Peyer's patch (tissue), 4 donors: ENCODE measurements around the gene FAM177B. TPM values are rescaled to one million over a fixed set of nuclear protein-coding genes. Genes with fewer than 3 reads are reported as not detected.

Source experiments
- DNase-seq, 3 donors: peaks; one replicate each; pipeline ENCODE4 v3.0.0-alpha.2; 2017 to 2019
- H3K27ac ChIP-seq, 4 donors: fragments of 200-600 bp; sonication (generic); one replicate each; pipeline ENCODE4 v1.5.1; 2016 to 2019
- H3K27me3 ChIP-seq, 2 donors: fragments of 200-600 bp; sonication (generic); one replicate each; pipeline ENCODE4 v1.5.1; 2019
- H3K36me3 ChIP-seq, 3 donors: fragments of 200-600 bp; sonication (generic); one replicate each; pipeline ENCODE4 v1.5.1; 2016 to 2019
- H3K4me1 ChIP-seq, 4 donors: fragments of 200-600 bp; sonication (generic); one replicate each; pipeline ENCODE4 v1.5.1; 2016 to 2019
- H3K4me3 ChIP-seq, 4 donors: fragments of 200-600 bp; sonication (generic); 1 replicate in 3 of 4; 2 replicates in 1 of 4; pipeline ENCODE4 v1.5.1; 2016 to 2019; ENCODE audit warnings: mild to moderate bottlenecking in 1 of 4
- H3K9me3 ChIP-seq, 4 donors: fragments of 200-600 bp; sonication (generic); one replicate each; pipeline ENCODE4 v1.5.1; 2016 to 2019; ENCODE audit warnings: mild to moderate bottlenecking in 1 of 4
- CTCF ChIP-seq, 6 experiments: fragments of 450-650 bp in 4 of 6; fragments of 200-600 bp in 2 of 6; sonication (generic) in 1 of 6; IDR thresholded peaks; one replicate each; pipeline ENCODE4 v1.5.1; 2017 to 2019; ENCODE audit warnings: antibody characterized with exemption in 6 of 6, mild to moderate bottlenecking in 3 of 6, moderate library complexity in 1 of 6
- POLR2A ChIP-seq, 2 donors: fragments of 450-650 bp; IDR thresholded peaks; one replicate each; pipeline ENCODE4 v1.5.1; 2017; ENCODE audit warnings: antibody characterized with exemption in 2 of 2, mild to moderate bottlenecking in 2 of 2, moderate library complexity in 2 of 2
- total RNA-seq, 4 donors: library from RNA; depleted of rRNA; stranded (reverse); fragments of >200 nt; gene quantifications; one replicate each; pipeline ENCODE4 v1.1.0, GENCODE V29; 2016

The FAM177B gene
- total RNA-seq, 4 donors from 2014 or later: 14.9 to 40.4 (median 19.6) TPM

DNA sequence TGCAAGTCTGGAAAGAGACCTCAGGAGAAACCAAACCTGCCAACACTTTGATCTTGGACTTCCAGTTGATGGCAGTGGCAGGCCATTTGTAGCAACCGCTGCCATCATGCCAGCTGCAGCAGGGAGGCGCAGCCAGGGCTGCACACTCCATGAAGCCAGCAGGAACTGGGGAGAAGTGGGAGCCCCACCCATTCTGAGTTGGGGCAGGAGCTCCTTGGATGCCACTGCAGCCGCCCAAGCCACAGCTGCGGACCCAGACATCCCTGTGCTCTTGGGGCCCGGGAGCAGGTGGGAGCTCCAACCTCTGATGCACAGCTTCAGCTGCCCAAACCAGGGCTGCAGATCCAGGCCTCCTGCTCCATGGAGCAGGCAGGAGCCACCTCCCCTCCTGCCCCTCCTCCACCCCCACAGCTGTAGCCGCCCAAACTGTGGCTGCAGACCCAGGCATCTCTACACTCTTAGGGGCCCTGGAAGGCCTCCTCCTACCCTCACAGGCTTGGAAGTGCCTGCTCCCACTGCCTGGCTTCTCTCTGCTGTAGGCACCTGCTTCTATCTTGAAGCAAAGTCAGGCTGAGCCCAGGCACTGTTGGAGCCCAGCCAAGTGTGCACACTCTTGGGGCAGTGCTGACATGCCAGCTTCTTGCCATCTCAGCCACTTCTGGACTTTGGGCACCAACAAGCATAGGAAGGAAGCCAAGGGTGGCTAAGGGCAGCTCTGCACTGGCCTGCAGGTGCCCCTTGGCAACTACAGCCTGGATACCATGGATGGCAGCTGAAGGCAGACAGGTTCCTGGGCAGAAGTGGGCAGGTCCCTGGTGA lies 57.9 kb downstream of the FAM177B start:
- Histone ChIP-seq H3K27ac (no peak overlapping the region), H3K27me3 (no peaks in the 10 kb centered on the region), H3K9me3 (no peaks in the 10 kb centered on the region), H3K36me3 (no peaks in the 10 kb centered on the region), H3K4me3 (no peak overlapping the region), H3K4me1 (peaks cover 0 to 4% (median 0%) of the 10 kb centered on the region in 4 donors)
- TF ChIP-seq CTCF (IDR thresholded peaks at IDR 0.05): peak in 3 of 6 experiments; percentile 47 to 52 (median 51)
- TF ChIP-seq POLR2A (IDR thresholded peaks at IDR 0.05): no peak
- DNase-seq: peak in 2 of 3 donors; percentile 61 to 63

DNA sequence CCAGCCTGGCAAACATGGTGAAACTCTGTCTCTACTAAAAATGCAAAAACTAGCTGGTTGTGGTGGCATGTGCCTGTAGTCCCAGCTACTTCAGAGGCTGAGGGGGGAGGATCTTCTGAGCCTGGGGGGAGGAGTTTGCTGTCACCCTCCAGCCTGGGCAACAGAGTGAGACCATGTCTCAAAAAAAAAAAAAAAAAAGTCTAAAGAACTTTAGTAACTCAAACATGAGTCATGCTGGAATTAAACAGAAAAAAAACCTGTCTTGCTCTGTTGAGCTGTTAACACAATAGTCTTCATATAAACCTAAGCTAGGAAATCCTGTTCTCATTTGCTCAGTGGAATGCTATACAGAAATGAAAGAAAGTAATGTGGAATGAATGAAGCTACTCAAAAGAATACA lies 61.1 kb downstream of the FAM177B start:
- H3K4me1 ChIP-seq: peaks cover 0 to 4% (median 0%) of the 10 kb centered on the region in 4 donors
- H3K27ac ChIP-seq: no peak overlapping the region
- no peaks in the 10 kb centered on the region for H3K9me3 ChIP-seq
- H3K36me3 ChIP-seq: no peaks in the 10 kb centered on the region
- DNase-seq: peak in 1 of 3 donors; percentile 38
- no peak overlapping the region for H3K4me3 ChIP-seq
- H3K27me3 ChIP-seq: no peaks in the 10 kb centered on the region
- no peak for TF ChIP-seq POLR2A (IDR thresholded peaks at IDR 0.05)
- no peak for TF ChIP-seq CTCF (IDR thresholded peaks at IDR 0.05)

- Histone ChIP-seq H3K27me3 (no peaks in the 10 kb centered on the region), H3K36me3 (no peaks in the 10 kb centered on the region), H3K9me3 (no peaks in the 10 kb centered on the region), H3K4me1 (peaks cover 0 to 4% (median 0%) of the 10 kb centered on the region in 4 donors), H3K27ac (no peak overlapping the region), H3K4me3 (no peak overlapping the region)
- TF ChIP-seq CTCF (IDR thresholded peaks at IDR 0.05): no peak
- TF ChIP-seq POLR2A (IDR thresholded peaks at IDR 0.05): no peak
- DNase-seq: no peak
Measured at GRCh38 chr1:222798975-222799374, 62.0 kb downstream of the FAM177B start.

Other genes with a start within 250 kb of the FAM177B start
- 1 to 10 TPM in 1 of 4 donors, not detected in 3; 3.3 TPM for gene HHIPL2, start 189.1 kb upstream of the FAM177B start, total RNA-seq
- 10 to 100 TPM in 1 of 4 donors, 1 to 10 TPM in 3; 1.6 to 12.4 (median 4.4) TPM for gene TAF1A, start 147.3 kb upstream of the FAM177B start, total RNA-seq
- 100 to 1,000 TPM in 1 of 4 donors, 10 to 100 TPM in 3; 53.1 to 133 (median 75.0) TPM for gene MIA3, start 119.1 kb upstream of the FAM177B start, total RNA-seq
- 10 to 100 TPM; 22.1 to 73.4 (median 25.2) TPM for gene AIDA, start 24.7 kb upstream of the FAM177B start, total RNA-seq
- gene BROX, start 24.6 kb upstream of the FAM177B start, total RNA-seq: 10 to 100 TPM; 37.7 to 57.4 (median 43.9) TPM
- 10 to 100 TPM in 2 of 4 donors, 1 to 10 TPM in 2; 4.1 to 22.8 (median 10.1) TPM for gene DISP1, start 77.8 kb downstream of the FAM177B start, total RNA-seq